ENCODE results near the gene ACTR1A.

DNA sequence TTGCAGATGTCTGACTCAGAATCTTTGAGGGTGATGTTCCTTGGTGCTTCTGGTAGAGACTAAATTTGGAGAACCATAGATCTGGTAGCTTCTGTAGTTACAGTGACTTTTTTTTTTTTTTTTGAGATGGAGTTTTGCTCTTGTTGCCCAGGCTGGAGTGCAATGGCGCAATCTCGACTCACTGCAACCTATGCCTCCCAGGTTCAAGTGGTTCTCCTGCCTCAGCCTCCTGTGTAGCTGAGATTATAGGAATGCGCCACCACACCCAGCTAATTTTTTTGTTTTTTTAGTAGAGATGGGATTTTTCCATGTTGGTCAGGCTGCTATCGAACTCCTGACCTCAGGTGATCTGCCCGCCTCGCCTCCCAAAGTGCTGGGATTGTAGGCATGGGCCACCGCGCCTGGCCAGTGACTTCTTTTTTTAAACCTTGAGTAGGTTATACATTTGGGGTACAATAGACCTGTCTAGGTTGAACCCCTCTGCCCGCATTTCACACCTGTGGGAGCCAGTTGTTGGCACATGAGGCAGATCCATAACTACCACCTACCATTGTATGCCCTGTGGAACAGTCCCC lies 48.2 kb upstream of the ACTR1A start:
- TF ChIP-seq CTCF (conservative IDR thresholded peaks at IDR 0.05; ENCODE audit: low read length) = no peak
- TF ChIP-seq EZH2phosphoT487 (IDR thresholded peaks at IDR 0.05; ENCODE audit: borderline replicate concordance, low read depth, low read length) = no peak
